Astrocyte of the cerebellum (primary cell): ENCODE data around the gene NTN3.

Experiments
- DNase-seq: peaks from one replicate; pipeline ENCODE4 v3.0.0-alpha.2; 2011; ENCODE audit warnings: low read depth
- H3K4me3 ChIP-seq: 2 replicates; pipeline ENCODE4 v1.5.1; 2011; ENCODE audit warnings: mild to moderate bottlenecking, low read depth, low read length, moderate library complexity
- CTCF ChIP-seq: IDR thresholded peaks from 2 replicates; pipeline ENCODE4 v1.5.1; 2012; ENCODE audit warnings: low read length, low read depth, moderate library complexity, mild to moderate bottlenecking; ENCODE audit errors: missing control alignments
- in situ Hi-C: cut with HindIII; loops from 2 replicates; pipeline ENCODE4 v1.10.0; 2017; ENCODE audit warnings: low sequenced_read_pairs

The NTN3 gene

GRCh38 chr16:2511996-2512734, 41.1 kb downstream of the NTN3 start:
- no peak for TF ChIP-seq CTCF
- DNase-seq = no peak
- no peak overlapping the region for H3K4me3 ChIP-seq
- in situ Hi-C loops = no loop called here

GRCh38 chr16:2512735-2513404, 41.8 kb downstream of the NTN3 start:
- TF ChIP-seq CTCF = peak; percentile 12
- no peak for DNase-seq
- in situ Hi-C loops = no loop called here
- H3K4me3 ChIP-seq = peak overlapping the region; percentile 52

- peak within 1 kb of the TSS; percentile 52 for H3K4me3 ChIP-seq
- in situ Hi-C loops = no loop called here
- TF ChIP-seq CTCF = no peak
- peak; percentile 52 for DNase-seq
These were observed 42.6 kb downstream of the NTN3 start, which contains the start of gene ATP6V0C for GRCh38 chr16:2513405-2514332. Gene ATP6V0C (plus strand): TSS chr16:2513952. CDS start chr16:2514104, 152 bp downstream.

- no peak for DNase-seq
- in situ Hi-C loops = no loop called here
- H3K4me3 ChIP-seq = peak overlapping the region; percentile 52
- no peak for TF ChIP-seq CTCF
These were observed 43.5 kb downstream of the NTN3 start for GRCh38 chr16:2514333-2515179.

GRCh38 chr16:2515180-2515851, 44.2 kb downstream of the NTN3 start:
- TF ChIP-seq CTCF = no peak
- in situ Hi-C loops = no loop called here
- no peak for DNase-seq
- H3K4me3 ChIP-seq = peak overlapping the region; percentile 52
